RPMI7951 (cell line): Measurements from ENCODE around the gene IMPA2. TPM values are rescaled to one million over a fixed set of nuclear protein-coding genes. Genes with fewer than 3 reads are reported as not detected.
"Not testable (repeated sequence)": the region's sequence is repeated elsewhere in the genome, so short reads cannot be mapped to it uniquely, and the experiment has no call there.

Source experiments
- DNase-seq: peaks from one replicate; pipeline ENCODE4 v3.0.0-alpha.2; 2012; ENCODE audit warnings: low read depth
- total RNA-seq: library from RNA; depleted of rRNA; stranded (reverse); fragments of >200 nt; shearing (Covaris generic); gene quantifications from 2 replicates; pipeline ENCODE4 v1.2.3, GENCODE V29; 2014; rRNA removed

IMPA2 gene
- total RNA-seq, 1 experiment from 2014 or later = 10.2 TPM

- not testable (repeated sequence) for DNase-seq
These were observed 89.8 kb downstream of the IMPA2 start for GRCh38 chr18:12071066-12071465.

- DNase-seq = no peak
These were observed 91.7 kb downstream of the IMPA2 start for GRCh38 chr18:12072996-12073395.

GRCh38 chr18:12074736-12075135 is 93.4 kb downstream of the IMPA2 start:
- DNase-seq = no peak

GRCh38 chr18:12076424-12077140 is 95.3 kb downstream of the IMPA2 start:
- DNase-seq = peak; percentile 52

- not testable (repeated sequence) for DNase-seq
These were observed 96.7 kb downstream of the IMPA2 start for GRCh38 chr18:12077994-12078393.

- no peak for DNase-seq
These were observed 98.4 kb downstream of the IMPA2 start for GRCh38 chr18:12079491-12080237.

Other genes with a start within 250 kb of the IMPA2 start
- gene CHMP1B, start 130.1 kb upstream of the IMPA2 start, total RNA-seq = 28.7 and 35.3 TPM in 2 replicates
- 13.8 and 18.7 TPM in 2 replicates for gene MPPE1, start 73.2 kb upstream of the IMPA2 start, total RNA-seq
- not detected in 2 replicates for gene ANKRD62, start 112.3 kb downstream of the IMPA2 start, total RNA-seq